Smooth muscle cell (in vitro differentiated cells): Measurements from ENCODE around the gene BCAP31. TPM values are rescaled to one million over a fixed set of nuclear protein-coding genes. Genes with fewer than 3 reads are reported as not detected.

Experiments
- DNase-seq: peaks from one replicate; lab custom pipeline; 2025; ENCODE audit not compliant: unreplicated experiment; lab: John Stamatoyannopoulos, UW
- H2AFZ ChIP-seq: fragments of 200-600 bp; sonication (generic); 2 replicates; pipeline ENCODE4 v1.6.0; 2016; ENCODE audit warnings: antibody characterized with exemption, low read depth, mild to moderate bottlenecking
- H3F3A ChIP-seq: fragments of 200-600 bp; sonication (generic); 2 replicates; pipeline ENCODE4 v1.6.0; 2017; ENCODE audit warnings: antibody characterized with exemption, low read depth
- H3K27ac ChIP-seq: fragments of 200-600 bp; sonication (generic); 2 replicates; pipeline ENCODE4 v1.5.1; 2016; ENCODE audit warnings: low read depth, mild to moderate bottlenecking
- H3K27me3 ChIP-seq: fragments of 200-600 bp; sonication (generic); 2 replicates; pipeline ENCODE4 v1.6.1; 2016; ENCODE audit warnings: low read depth, mild to moderate bottlenecking
- H3K36me3 ChIP-seq: fragments of 200-600 bp; sonication (generic); 2 replicates; pipeline ENCODE4 v1.5.1; 2016; ENCODE audit warnings: low read depth
- H3K4me1 ChIP-seq: fragments of 200-600 bp; sonication (generic); 2 replicates; pipeline ENCODE4 v1.5.1; 2016; ENCODE audit warnings: low read depth
- H3K4me2 ChIP-seq: fragments of 200-600 bp; sonication (generic); 2 replicates; pipeline ENCODE4 v1.6.0; 2016; ENCODE audit warnings: mild to moderate bottlenecking
- H3K4me3 ChIP-seq: fragments of 200-600 bp; sonication (generic); 2 replicates; pipeline ENCODE4 v1.5.1; 2016; ENCODE audit warnings: mild to moderate bottlenecking
- H3K79me2 ChIP-seq: fragments of 200-600 bp; sonication (generic); 2 replicates; pipeline ENCODE4 v1.6.0; 2016; ENCODE audit warnings: low read depth, mild to moderate bottlenecking
- H3K9ac ChIP-seq: fragments of 200-600 bp; sonication (generic); 2 replicates; pipeline ENCODE4 v1.6.0; 2016; ENCODE audit warnings: low read depth
- H3K9me3 ChIP-seq: fragments of 200-600 bp; sonication (generic); replicated peaks from 2 replicates; pipeline ENCODE4 v1.5.1; 2016; ENCODE audit warnings: low read depth
- H4K20me1 ChIP-seq: fragments of 200-600 bp; sonication (generic); 2 replicates; pipeline ENCODE4 v1.6.0; 2016; ENCODE audit warnings: low read depth
- CTCF ChIP-seq: fragments of 200-600 bp; sonication (generic); IDR thresholded peaks from 2 replicates; pipeline ENCODE4 v1.5.1; 2017; ENCODE audit warnings: borderline replicate concordance, mild to moderate bottlenecking, antibody characterized with exemption; ENCODE audit not compliant: insufficient read depth, poor library complexity, severe bottlenecking
- WGBS: methylation state at CpG from one replicate; pipeline ENCODE4 v1.1.7; 2016; ENCODE audit warnings: low lambda C conversion rate; 5-methylcytosine and 5-hydroxymethylcytosine counted together
- polyA plus RNA-seq: library from polyadenylated mRNA; unstranded; fragments of >200 nt; fragmentation: Nextera tagmentation; extraction: Ambion mirVana; gene quantifications from 2 replicates; pipeline ENCODE4 v1.2.1, GENCODE V29; 2016
- total RNA-seq: library from RNA; depleted of rRNA; stranded (reverse); fragments of >200 nt; gene quantifications from 2 replicates; pipeline ENCODE4 v1.2.3, GENCODE V29; 2014

The BCAP31 gene
- total and polyA plus RNA-seq, 2 experiments from 2014 or later = 139 to 207 TPM

GRCh38 chrX:153771415-153772315, 47.5 kb upstream of the BCAP31 start:
- no peak overlapping the region for H3K4me3 ChIP-seq
- DNase-seq = no peak
- H3K4me2 ChIP-seq = no peak overlapping the region
- H3F3A ChIP-seq = no peaks in the 10 kb centered on the region
- no peaks in the 10 kb centered on the region for H3K4me1 ChIP-seq
- H2AFZ ChIP-seq = no peak overlapping the region
- no peak overlapping the region for H3K27ac ChIP-seq
- no peaks in the 10 kb centered on the region for H3K27me3 ChIP-seq
- WGBS = 86% methylated on average over 36 of the region's 37 CpGs
- H3K36me3 ChIP-seq = no peaks in the 10 kb centered on the region
- no peaks in the 10 kb centered on the region for H3K79me2 ChIP-seq
- no peak for TF ChIP-seq CTCF
- no peaks in the 10 kb centered on the region for H3K9me3 ChIP-seq
- H4K20me1 ChIP-seq = no peaks in the 10 kb centered on the region
- H3K9ac ChIP-seq = no peak overlapping the region

- Histone ChIP-seq H4K20me1 (no peaks in the 10 kb centered on the region), H3K9ac (no peak overlapping the region), H3K4me3 (no peak overlapping the region), H3K36me3 (no peaks in the 10 kb centered on the region), H3K79me2 (no peaks in the 10 kb centered on the region), H3F3A (no peaks in the 10 kb centered on the region), H2AFZ (no peak overlapping the region), H3K4me2 (no peak overlapping the region), H3K9me3 (no peaks in the 10 kb centered on the region), H3K4me1 (no peaks in the 10 kb centered on the region), H3K27me3 (no peaks in the 10 kb centered on the region), H3K27ac (no peak overlapping the region)
- no peak for DNase-seq
- TF ChIP-seq CTCF = no peak
- WGBS = 87% methylated on average over 18 of the region's 18 CpGs
Measured at GRCh38 chrX:153770601-153771414, 46.6 kb upstream of the BCAP31 start.

GRCh38 chrX:153769865-153770600, 45.8 kb upstream of the BCAP31 start:
- Histone ChIP-seq H3K4me2 (no peak overlapping the region), H3K9ac (no peak overlapping the region), H3K27ac (no peak overlapping the region), H3K27me3 (no peaks in the 10 kb centered on the region), H3K4me1 (no peaks in the 10 kb centered on the region), H3K36me3 (no peaks in the 10 kb centered on the region), H3K4me3 (no peak overlapping the region), H3K9me3 (no peaks in the 10 kb centered on the region), H4K20me1 (no peaks in the 10 kb centered on the region), H3F3A (no peaks in the 10 kb centered on the region), H2AFZ (no peak overlapping the region), H3K79me2 (no peaks in the 10 kb centered on the region)
- WGBS = 87% methylated on average over 25 of the region's 25 CpGs
- no peak for DNase-seq
- no peak for TF ChIP-seq CTCF
